IPS-15b (cell line): ENCODE measurements around the gene TBX1.

Source experiments
- H3K27me3 ChIP-seq: one replicate; pipeline ENCODE4 v1.6.1; 2013; ENCODE audit warnings: low read length; ENCODE audit not compliant: control insufficient read depth, insufficient read depth
- H3K36me3 ChIP-seq: one replicate; pipeline ENCODE4 v1.6.1; 2013; ENCODE audit warnings: low read length; ENCODE audit not compliant: control insufficient read depth, insufficient read depth
- H3K4me1 ChIP-seq: one replicate; pipeline ENCODE4 v1.6.1; 2013; ENCODE audit warnings: mild to moderate bottlenecking, low read length; ENCODE audit not compliant: control insufficient read depth, insufficient read depth
- H3K4me3 ChIP-seq: one replicate; pipeline ENCODE4 v1.5.1; 2013; ENCODE audit warnings: low read depth, low read length
- H3K9ac ChIP-seq: one replicate; pipeline ENCODE4 v1.6.1; 2013; ENCODE audit warnings: low read depth, mild to moderate bottlenecking, low read length
- H3K9me3 ChIP-seq: one replicate; pipeline ENCODE4 v1.6.1; 2013; ENCODE audit warnings: mild to moderate bottlenecking, low read length; ENCODE audit not compliant: control insufficient read depth, insufficient read depth

The TBX1 gene

DNA sequence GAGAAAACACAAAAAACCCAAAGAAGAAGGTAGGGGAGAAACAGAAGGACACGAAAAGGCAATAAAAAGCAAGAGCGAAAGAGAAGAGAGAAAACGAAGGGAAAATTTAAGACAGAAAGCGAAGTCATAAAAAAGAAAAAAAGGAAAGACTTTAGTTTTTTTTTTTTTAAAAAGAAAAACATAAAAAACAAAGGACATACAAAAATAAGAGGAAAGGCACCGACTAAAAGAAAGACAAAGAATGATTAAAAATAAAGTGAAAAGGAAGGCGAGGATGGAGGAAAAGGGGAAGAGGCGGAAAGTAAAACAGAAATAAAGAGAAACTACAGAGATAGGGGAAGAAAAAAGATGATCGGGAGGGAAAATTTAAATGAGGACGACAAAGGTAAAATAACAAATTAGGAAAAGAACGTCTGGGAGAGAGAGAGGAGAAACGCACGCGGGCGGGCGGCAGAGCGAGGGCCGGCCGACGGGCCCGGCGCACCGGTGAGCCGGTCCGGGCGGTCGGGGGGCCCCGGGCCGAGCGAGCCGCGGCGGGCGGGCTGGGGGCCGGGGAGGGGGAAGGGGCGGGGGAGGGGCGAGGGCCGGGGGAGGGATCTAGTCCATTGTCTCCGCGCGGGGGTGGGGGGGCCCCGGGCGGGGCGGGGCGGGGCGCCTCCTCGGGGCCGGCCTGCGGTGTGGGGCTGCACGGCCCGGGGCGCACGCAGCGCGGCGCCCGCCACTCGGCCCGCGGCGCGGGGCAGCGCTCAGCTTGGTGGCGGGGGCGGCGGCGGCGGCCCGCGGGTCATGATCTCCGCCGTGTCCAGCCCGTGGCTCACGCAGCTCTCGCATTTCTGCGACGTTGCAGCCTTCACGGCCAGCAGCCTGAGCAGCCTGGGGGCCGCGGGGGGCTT lies at the start of gene TBX1:
TBX1 (plus strand) TSS at position 721 of the 893 bp plus-strand sequence; CDS start at position 787, 66 bp downstream.
- peaks cover 2% of the 10 kb centered on the region for H3K36me3 ChIP-seq
- peaks cover 7% of the 10 kb centered on the region for H3K4me1 ChIP-seq
- peak within 1 kb of the TSS; percentile 8 for H3K4me3 ChIP-seq
- H3K27me3 ChIP-seq, result peaks cover 90% of the 10 kb centered on the region
- H3K9ac ChIP-seq, result no peak within 1 kb of the TSS
- no peaks in the 10 kb centered on the region for H3K9me3 ChIP-seq

DNA sequence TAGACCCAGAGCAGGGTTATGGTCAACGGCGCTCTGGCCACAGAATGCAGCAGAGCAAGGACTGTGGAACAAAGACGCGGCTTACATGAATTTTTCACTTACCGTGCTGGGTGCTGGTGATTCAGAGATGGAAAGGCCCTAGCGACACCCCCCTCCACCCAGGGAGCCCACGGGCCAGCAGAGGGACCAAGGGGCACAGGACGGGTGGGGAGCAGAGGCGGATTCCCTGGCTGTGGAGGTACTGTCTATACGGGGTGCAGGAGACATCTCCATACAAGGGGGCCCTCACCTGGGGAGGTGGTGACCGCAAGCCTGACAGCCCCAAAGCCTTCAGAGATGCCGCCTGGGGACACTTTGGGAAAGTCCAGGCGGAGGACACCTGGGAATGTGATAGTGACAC lies 47.3 kb upstream of the TBX1 start:
- no peaks in the 10 kb centered on the region for H3K9me3 ChIP-seq
- H3K4me1 ChIP-seq, result peaks cover 2% of the 10 kb centered on the region
- H3K27me3 ChIP-seq, result peaks cover 46% of the 10 kb centered on the region
- H3K36me3 ChIP-seq, result no peaks in the 10 kb centered on the region
- H3K9ac ChIP-seq, result no peak overlapping the region
- H3K4me3 ChIP-seq, result no peak overlapping the region

DNA sequence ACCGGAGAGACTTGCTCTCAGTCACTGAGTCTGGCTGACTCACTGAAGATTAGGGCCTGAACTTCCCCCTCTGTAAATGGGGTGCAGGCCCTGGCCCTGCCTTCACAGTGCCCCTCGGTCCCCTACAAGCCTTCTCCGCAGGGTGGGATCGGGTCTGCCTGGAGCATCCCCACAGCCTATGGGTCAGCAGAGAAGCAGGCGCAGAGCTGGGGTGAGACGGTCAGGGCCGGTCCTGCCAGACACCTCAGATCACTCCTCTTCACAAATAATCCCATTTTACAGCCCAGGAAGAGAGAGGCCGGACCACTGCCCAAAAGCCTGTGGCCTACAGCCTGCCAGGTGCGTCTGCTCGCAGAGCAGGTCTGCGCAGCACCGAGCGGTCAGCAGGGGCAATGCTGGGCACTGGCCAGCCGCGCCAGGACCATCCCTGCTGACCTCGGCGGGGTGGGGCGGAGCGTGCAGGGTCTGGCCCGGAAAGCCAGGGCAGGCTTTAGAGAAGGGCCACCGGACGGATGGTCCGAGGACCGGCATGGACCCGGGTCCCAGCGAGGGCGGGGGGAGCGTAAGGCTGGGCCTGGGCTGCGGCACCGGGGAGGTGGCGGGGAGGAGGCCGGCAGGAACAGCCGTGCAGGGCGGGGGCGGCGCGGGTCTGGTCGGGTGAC lies 46.8 kb upstream of the TBX1 start:
- Histone ChIP-seq H3K36me3 (no peaks in the 10 kb centered on the region), H3K4me1 (peaks cover 2% of the 10 kb centered on the region), H3K9ac (no peak overlapping the region), H3K9me3 (no peaks in the 10 kb centered on the region), H3K4me3 (no peak overlapping the region), H3K27me3 (peaks cover 49% of the 10 kb centered on the region)

DNA sequence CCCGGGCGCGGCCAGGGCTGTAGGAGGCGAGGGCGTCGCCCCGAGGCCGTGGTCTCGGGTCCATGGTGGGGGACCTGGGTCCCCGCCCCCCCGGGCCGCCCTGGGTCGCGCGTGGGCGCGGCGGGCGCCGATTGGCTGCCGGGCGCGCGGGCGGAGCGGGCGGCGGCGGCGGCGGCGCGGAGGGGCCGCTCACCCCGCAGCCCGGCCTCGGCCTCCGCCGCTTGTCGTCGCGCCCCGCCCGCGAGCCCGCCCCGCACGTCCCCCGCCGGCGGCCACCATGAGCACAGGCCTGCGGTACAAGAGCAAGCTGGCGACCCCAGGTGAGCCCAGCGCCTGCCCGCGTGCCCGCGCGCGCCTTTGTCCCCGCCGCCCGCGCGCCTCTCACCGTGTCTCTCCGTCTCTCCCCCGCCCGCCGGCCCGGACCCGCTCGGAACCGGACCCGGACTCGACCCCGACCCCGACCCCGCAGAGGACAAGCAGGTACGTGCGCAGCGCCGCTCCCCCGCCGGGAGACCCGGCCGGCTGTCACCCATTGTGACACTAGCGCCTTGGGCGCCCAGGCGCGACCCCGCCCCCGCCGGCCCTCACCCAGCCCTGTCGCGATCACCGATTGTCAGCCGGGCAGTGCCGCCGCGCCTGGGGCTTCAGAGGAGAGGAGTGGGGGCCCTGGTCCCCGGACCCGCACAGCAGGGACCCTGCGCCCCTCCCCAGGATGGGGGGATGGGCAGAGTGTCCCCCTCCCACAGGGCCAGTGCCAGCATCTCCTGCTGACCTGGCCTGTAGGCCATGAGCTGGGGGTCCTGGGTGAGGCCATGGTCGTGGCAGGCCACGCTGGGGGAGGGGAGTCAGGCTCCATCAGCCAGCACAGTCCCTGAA lies 46.0 kb upstream of the TBX1 start, which contains the start of gene SEPTIN5:
SEPTIN5 (plus strand) TSS at position 192 of the 876 bp plus-strand sequence; CDS start at position 278, 86 bp downstream.
- no peaks in the 10 kb centered on the region for H3K9me3 ChIP-seq
- no peak within 1 kb of the TSS for H3K9ac ChIP-seq
- peak within 1 kb of the TSS; percentile 35 for H3K4me3 ChIP-seq
- peaks cover 56% of the 10 kb centered on the region for H3K27me3 ChIP-seq
- peaks cover 2% of the 10 kb centered on the region for H3K4me1 ChIP-seq
- no peaks in the 10 kb centered on the region for H3K36me3 ChIP-seq

DNA sequence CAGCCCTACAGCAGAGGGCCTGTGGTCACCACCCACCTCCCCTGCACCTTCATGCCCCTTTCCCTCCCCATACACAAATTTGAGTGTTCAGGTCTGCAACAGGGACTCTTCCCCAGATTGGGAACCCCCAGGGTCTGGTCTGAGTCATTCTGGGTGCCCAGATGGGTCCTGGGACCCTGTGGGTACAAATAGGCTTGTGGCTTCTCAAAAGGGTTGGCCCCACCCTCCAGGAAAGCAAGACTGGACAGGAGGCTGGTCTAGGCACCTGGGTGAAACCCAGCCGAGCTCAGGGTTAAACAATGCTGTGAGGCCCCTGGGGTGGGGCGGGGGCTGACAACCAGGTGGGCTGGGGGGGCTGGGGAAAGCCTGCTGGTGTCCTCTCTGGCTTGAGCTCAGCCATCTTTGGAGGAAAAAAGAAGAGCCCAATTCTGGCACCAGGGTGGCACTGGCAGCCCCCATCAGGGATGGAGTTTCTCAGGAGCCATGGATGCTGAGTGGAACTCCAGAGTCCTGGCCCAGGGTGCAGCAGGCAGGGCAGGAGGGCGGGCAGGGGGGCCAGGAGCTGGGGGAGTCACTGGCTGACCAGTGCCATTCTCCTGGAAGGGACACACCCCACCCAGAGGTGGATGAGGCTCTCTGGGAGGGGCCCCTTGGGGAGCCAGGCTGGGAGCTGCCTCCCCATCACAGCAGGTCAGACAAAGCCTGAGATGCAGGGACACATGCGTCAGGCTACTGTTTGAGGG lies 45.2 kb upstream of the TBX1 start:
- Histone ChIP-seq H3K27me3 (peaks cover 64% of the 10 kb centered on the region), H3K4me1 (peaks cover 2% of the 10 kb centered on the region), H3K4me3 (peak overlapping the region; percentile 35), H3K36me3 (no peaks in the 10 kb centered on the region), H3K9me3 (no peaks in the 10 kb centered on the region), H3K9ac (no peak overlapping the region)

DNA sequence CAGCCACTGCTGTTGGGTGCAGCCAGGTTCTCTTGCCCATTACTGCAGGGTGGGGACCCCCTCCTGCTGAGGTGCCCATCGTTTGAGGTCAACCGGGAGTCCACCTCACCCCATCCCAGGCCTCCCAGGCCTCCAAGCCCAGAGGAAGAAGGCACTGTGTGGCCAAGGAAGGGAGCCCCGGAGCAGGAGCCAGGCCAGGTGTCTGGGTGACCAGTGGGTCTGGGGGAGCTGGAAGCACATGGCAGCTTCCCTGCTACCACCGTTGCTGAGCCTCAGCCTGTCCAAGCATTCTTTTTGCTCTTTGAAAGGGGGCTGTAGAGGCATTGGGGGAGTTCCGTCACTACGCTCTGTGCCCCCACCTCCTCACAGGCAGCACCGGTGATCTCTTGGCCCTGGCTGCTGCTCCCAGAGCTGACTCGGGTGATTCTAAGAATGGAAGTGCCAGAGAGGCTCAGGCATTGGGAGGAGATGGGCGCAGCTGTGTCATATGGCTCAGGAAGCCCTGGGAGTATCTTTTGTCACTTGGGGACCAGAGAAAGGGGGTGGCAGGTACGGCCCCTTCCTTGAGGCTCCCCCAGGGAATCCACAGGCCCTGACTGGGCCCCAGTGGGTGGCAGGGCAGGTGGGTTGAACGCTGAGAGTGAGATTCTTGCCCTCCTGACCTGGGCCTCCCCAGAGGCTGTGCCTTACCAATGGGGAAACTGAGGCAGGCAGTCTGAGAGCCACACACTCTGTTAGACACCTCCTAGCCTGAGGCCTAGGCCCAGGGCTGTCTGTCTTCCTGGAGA lies 44.3 kb upstream of the TBX1 start:
- no peak overlapping the region for H3K9ac ChIP-seq
- H3K36me3 ChIP-seq, result no peaks in the 10 kb centered on the region

DNA sequence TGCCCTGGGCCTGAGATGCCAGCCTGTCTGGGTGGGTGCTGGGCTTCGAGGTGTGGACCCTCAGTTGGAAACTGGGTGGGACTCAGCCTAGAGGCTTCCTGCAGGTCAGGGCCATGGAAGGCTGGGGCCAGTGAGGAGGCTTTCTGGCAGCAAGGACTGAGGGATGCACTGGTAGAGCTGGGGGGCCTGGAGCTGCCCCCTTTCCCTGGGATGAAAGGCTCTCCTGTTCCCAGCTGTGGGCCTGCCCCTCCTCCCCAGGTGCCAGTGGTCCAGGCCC lies 43.8 kb upstream of the TBX1 start:
- Histone ChIP-seq H3K4me1 (peaks cover 2% of the 10 kb centered on the region), H3K27me3 (peaks cover 75% of the 10 kb centered on the region), H3K9ac (no peak overlapping the region)

More for the DNA sequence above, 44.3 kb upstream of the TBX1 start:
- H3K4me3 ChIP-seq, result no peak overlapping the region
- H3K9me3 ChIP-seq, result no peaks in the 10 kb centered on the region
- H3K4me1 ChIP-seq, result peaks cover 2% of the 10 kb centered on the region
- H3K27me3 ChIP-seq, result peaks cover 71% of the 10 kb centered on the region

DNA sequence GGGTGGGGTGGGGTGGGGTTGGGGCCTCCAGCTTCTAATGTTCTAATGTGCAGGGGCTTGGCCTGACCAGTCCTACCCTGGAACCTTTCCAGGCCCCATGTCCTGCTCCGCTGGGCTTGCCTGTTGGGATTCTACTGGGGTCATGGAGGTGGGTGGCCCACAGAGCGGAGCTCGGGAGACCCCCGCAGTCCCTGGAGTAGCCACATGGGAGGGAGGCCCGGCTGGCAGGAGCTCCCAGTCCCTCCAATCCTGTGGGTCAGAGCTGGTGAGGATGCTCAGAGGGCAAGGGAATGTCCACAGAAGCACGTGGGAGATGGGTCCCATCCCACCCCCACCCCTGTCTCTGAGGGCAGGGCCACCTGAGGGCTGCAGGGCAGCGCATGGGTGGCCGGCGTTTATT lies 43.4 kb upstream of the TBX1 start:
- H3K36me3 ChIP-seq, result no peaks in the 10 kb centered on the region
- H3K4me1 ChIP-seq, result peaks cover 2% of the 10 kb centered on the region
- peaks cover 77% of the 10 kb centered on the region for H3K27me3 ChIP-seq
- no peak overlapping the region for H3K4me3 ChIP-seq
- no peak overlapping the region for H3K9ac ChIP-seq
- no peaks in the 10 kb centered on the region for H3K9me3 ChIP-seq

More for the DNA sequence above, 43.8 kb upstream of the TBX1 start:
- no peaks in the 10 kb centered on the region for H3K9me3 ChIP-seq
- H3K36me3 ChIP-seq, result no peaks in the 10 kb centered on the region
- no peak overlapping the region for H3K4me3 ChIP-seq

DNA sequence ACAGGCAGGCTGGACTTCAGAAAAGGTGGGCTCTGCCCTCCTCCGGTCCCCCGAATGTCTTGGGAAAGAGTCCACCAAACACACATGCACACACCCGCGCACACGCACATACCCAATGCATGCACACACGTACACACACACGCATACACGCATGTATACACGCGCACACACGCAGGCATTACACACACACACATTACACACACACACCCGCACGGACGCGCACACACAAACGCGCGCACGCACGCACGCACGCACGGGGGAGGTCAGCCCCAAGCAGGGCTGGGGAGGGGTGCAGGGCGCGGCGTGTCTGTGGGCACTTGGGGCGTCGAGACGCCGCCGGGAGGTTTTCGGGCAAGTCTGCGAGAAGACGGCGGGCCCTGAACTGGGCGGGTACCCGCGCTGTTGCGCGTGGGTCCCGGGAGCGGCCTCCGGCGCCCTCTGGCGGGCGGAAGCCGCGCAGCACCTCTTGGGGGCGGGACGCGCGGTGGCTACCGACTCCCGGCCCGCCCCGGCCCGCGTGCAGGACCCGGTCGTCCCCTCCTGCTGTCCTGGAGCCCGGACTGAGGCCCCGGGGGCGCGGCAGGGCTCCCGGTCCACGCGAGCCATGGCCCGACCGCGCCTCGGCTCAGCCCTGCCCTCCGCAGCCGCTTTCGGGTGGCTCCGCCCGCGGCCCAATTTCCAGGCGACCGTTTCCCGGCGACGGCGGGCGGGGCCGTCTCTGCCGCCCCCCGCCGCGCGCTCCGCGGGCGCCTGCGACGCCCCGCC lies 42.7 kb upstream of the TBX1 start:
- peak overlapping the region; percentile 50 for H3K4me3 ChIP-seq
- peaks cover 2% of the 10 kb centered on the region for H3K4me1 ChIP-seq
- no peaks in the 10 kb centered on the region for H3K36me3 ChIP-seq
- no peak overlapping the region for H3K9ac ChIP-seq
- no peaks in the 10 kb centered on the region for H3K9me3 ChIP-seq
- H3K27me3 ChIP-seq, result peaks cover 82% of the 10 kb centered on the region

DNA sequence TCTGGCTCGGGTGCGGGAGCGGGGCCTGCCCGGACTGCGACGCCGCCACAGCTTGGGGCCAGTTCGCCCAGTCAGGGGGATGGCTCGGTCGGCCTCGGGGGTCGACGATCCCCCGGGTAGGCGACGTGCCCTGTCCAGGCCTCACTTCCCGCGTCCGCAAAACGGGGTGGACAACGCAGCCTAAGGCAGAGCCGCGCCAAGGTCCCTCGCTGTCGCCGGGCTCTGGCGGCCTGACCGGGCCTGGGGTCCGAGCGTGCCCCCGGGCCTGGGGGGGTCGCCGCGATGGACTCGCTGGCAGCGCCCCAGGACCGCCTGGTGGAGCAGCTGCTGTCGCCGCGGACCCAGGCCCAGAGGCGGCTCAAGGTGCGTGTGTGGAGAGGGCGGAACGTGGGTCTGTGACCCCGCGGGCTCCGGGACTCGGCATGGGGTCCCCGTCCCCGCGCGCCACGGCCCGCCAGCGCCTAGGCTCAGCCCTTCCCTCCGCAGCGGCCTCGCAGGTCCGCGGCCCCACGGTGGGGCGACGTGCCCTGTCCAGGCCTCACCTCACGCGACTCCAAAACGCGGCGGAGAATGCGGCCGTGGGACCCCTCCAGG lies 42.0 kb upstream of the TBX1 start:
- Histone ChIP-seq H3K9me3 (no peaks in the 10 kb centered on the region), H3K4me3 (peak overlapping the region; percentile 50), H3K4me1 (peaks cover 6% of the 10 kb centered on the region), H3K27me3 (peaks cover 82% of the 10 kb centered on the region), H3K9ac (no peak overlapping the region), H3K36me3 (no peaks in the 10 kb centered on the region)
